Common myeloid progenitor, CD34-positive (primary cell): ENCODE data around the gene PLIN5.

Source experiments
- CTCF ChIA-PET: fragments of 350-600 bp; sonication (Branson Sonifier 250); formaldehyde crosslinking; loops from one replicate; lab custom pipeline; 2021; ENCODE audit warnings: antibody characterized with exemption; lab: Charles Lee
- POLR2A ChIA-PET: fragments of 350-600 bp; sonication (Branson Sonifier 250); formaldehyde crosslinking; loops from one replicate; lab custom pipeline; 2021; ENCODE audit warnings: antibody characterized with exemption; lab: Charles Lee
- DNase-seq, 3 donors: peaks; one replicate each; pipeline versions ENCODE4 v3.0.0 to v3.0.0-alpha.2; 2013
- H3K27ac ChIP-seq, 2 experiments: 1 replicate in 1 of 2; 2 replicates in 1 of 2; pipeline ENCODE4 v1.7.0; 2013; ENCODE audit warnings: inconsistent platforms in 2 of 2, low read length in 2 of 2, mild to moderate bottlenecking in 2 of 2, low read depth in 1 of 2, moderate library complexity in 1 of 2; ENCODE audit not compliant: severe bottlenecking in 2 of 2, insufficient read depth in 1 of 2, poor library complexity in 1 of 2
- H3K27me3 ChIP-seq, 5 experiments: replicated peaks in 2 of 5; 1 replicate in 3 of 5; 2 replicates in 2 of 5; pipeline versions ENCODE4 v1.6.1 to v1.7.0; 2013; ENCODE audit warnings: low read length in 4 of 5, mild to moderate bottlenecking in 2 of 5, moderate library complexity in 2 of 5, inconsistent platforms in 1 of 5; ENCODE audit not compliant: insufficient read depth in 5 of 5, control insufficient read depth in 4 of 5
- H3K36me3 ChIP-seq, 4 experiments: 1 replicate in 2 of 4; 2 replicates in 2 of 4; pipeline versions ENCODE4 v1.6.1 to v1.7.0; 2013; ENCODE audit warnings: low read length in 3 of 4, control low read depth in 1 of 4, mild to moderate bottlenecking in 1 of 4; ENCODE audit not compliant: control insufficient read depth in 4 of 4, insufficient read depth in 4 of 4
- H3K4me1 ChIP-seq, 4 experiments: 1 replicate in 3 of 4; 2 replicates in 1 of 4; pipeline versions ENCODE4 v1.6.1 to v1.7.1; 2013; ENCODE audit warnings: low read length in 3 of 4, mild to moderate bottlenecking in 3 of 4, control low read depth in 1 of 4, inconsistent platforms in 1 of 4, moderate library complexity in 1 of 4; ENCODE audit not compliant: control insufficient read depth in 4 of 4, insufficient read depth in 4 of 4; ENCODE audit errors: control extremely low read depth in 1 of 4
- H3K4me3 ChIP-seq, 7 experiments: 1 replicate in 4 of 7; 2 replicates in 3 of 7; pipeline versions ENCODE4 v1.5.1 to v1.7.0; 2013; ENCODE audit warnings: mild to moderate bottlenecking in 7 of 7, low read length in 6 of 7, moderate library complexity in 6 of 7, inconsistent platforms in 2 of 7, low read depth in 2 of 7, control low read depth in 1 of 7; ENCODE audit not compliant: insufficient read depth in 4 of 7, control insufficient read depth in 1 of 7; ENCODE audit errors: extremely low read depth in 1 of 7
- H3K9me3 ChIP-seq, 5 experiments: 1 replicate in 4 of 5; 2 replicates in 1 of 5; pipeline versions ENCODE4 v1.6.1 to v1.7.1; 2013; ENCODE audit warnings: low read length in 4 of 5, mild to moderate bottlenecking in 2 of 5, inconsistent platforms in 1 of 5, low read depth in 1 of 5, moderate library complexity in 1 of 5; ENCODE audit not compliant: control insufficient read depth in 4 of 5, insufficient read depth in 2 of 5; ENCODE audit errors: control extremely low read depth in 1 of 5
- WGBS: methylation state at CpG from one replicate; pipeline ENCODE4 v1.1.5; 2013; ENCODE audit not compliant: insufficient coverage; 5-methylcytosine and 5-hydroxymethylcytosine counted together

PLIN5 gene

GRCh38 chr19:4521888-4522242 lies 13.2 kb downstream of the PLIN5 start:
- no peaks in the 10 kb centered on the region for H3K4me1 ChIP-seq
- no peaks in the 10 kb centered on the region for H3K27me3 ChIP-seq
- no peak overlapping the region for H3K4me3 ChIP-seq
- H3K27ac ChIP-seq = no peak overlapping the region
- H3K36me3 ChIP-seq = no peaks in the 10 kb centered on the region
- ChIA-PET CTCF (interaction anchor here (0.5 to 1.8 kb wide), 3 partner anchors 12 to 1053 kb away, joined by 4 to 7 read pairs (median 4); no protein-coding TSS in a partner anchor), POLR2A (no interaction called here)
- no peaks in the 10 kb centered on the region for H3K9me3 ChIP-seq
- WGBS = 93% methylated on average over 5 of the region's 5 CpGs
- no peak for DNase-seq

- CTCF ChIA-PET = interaction anchor here (0.5 to 1.8 kb wide), 3 partner anchors 12 to 1052 kb away, joined by 4 to 7 read pairs (median 4); no protein-coding TSS in a partner anchor
- no peaks in the 10 kb centered on the region for H3K27me3 ChIP-seq
- no peak overlapping the region for H3K27ac ChIP-seq
- no peaks in the 10 kb centered on the region for H3K36me3 ChIP-seq
- POLR2A ChIA-PET = no interaction called here
- H3K4me1 ChIP-seq = no peaks in the 10 kb centered on the region
- no peak overlapping the region for H3K4me3 ChIP-seq
- DNase-seq = no peak
- no peaks in the 10 kb centered on the region for H3K9me3 ChIP-seq
- WGBS = 92% methylated on average over 10 of the region's 11 CpGs
These were observed 13.7 kb downstream of the PLIN5 start for GRCh38 chr19:4521170-4521887.

- no peak overlapping the region for H3K4me3 ChIP-seq
- no peaks in the 10 kb centered on the region for H3K36me3 ChIP-seq
- POLR2A ChIA-PET = no interaction called here
- H3K9me3 ChIP-seq = no peaks in the 10 kb centered on the region
- CTCF ChIA-PET = no interaction called here
- H3K4me1 ChIP-seq = no peaks in the 10 kb centered on the region
- DNase-seq = no peak
- no peak overlapping the region for H3K27ac ChIP-seq
- no peaks in the 10 kb centered on the region for H3K27me3 ChIP-seq
- 70% methylated on average over 7 of the region's 9 CpGs for WGBS
These were observed 15.3 kb downstream of the PLIN5 start for GRCh38 chr19:4519521-4520277.

GRCh38 chr19:4519172-4519496 lies 15.9 kb downstream of the PLIN5 start:
- Histone ChIP-seq H3K27ac (no peak overlapping the region), H3K4me1 (no peaks in the 10 kb centered on the region), H3K4me3 (no peak overlapping the region), H3K36me3 (no peaks in the 10 kb centered on the region), H3K9me3 (no peaks in the 10 kb centered on the region), H3K27me3 (no peaks in the 10 kb centered on the region)
- WGBS = 87% methylated on average over 3 of the region's 6 CpGs
- POLR2A ChIA-PET = no interaction called here
- no peak for DNase-seq
- CTCF ChIA-PET = no interaction called here

GRCh38 chr19:4518345-4519171 lies 16.5 kb downstream of the PLIN5 start, which contains the start of gene PLIN4:
TSS of gene PLIN4 (minus strand) at chr19:4518486. CDS start at chr19:4518272, 214 bp downstream.
- no peaks in the 10 kb centered on the region for H3K36me3 ChIP-seq
- H3K9me3 ChIP-seq = no peaks in the 10 kb centered on the region
- no peaks in the 10 kb centered on the region for H3K27me3 ChIP-seq
- H3K27ac ChIP-seq = no peak within 1 kb of the TSS
- ChIA-PET POLR2A (no interaction called here), CTCF (no interaction called here)
- no peak within 1 kb of the TSS for H3K4me3 ChIP-seq
- no peaks in the 10 kb centered on the region for H3K4me1 ChIP-seq
- 83% methylated on average over 24 of the region's 34 CpGs for WGBS
- DNase-seq = no peak

GRCh38 chr19:4517451-4518057 lies 17.5 kb downstream of the PLIN5 start:
- Histone ChIP-seq H3K4me3 (no peak overlapping the region), H3K27me3 (no peaks in the 10 kb centered on the region), H3K36me3 (no peaks in the 10 kb centered on the region), H3K4me1 (no peaks in the 10 kb centered on the region), H3K9me3 (no peaks in the 10 kb centered on the region), H3K27ac (no peak overlapping the region)
- CTCF ChIA-PET = interaction anchor here (1.5 kb wide), 1 partner anchor 8 kb away, joined by 6 read pairs; no protein-coding TSS in a partner anchor
- POLR2A ChIA-PET = interaction anchor here (0.5 kb wide), 1 partner anchor 174 kb away, joined by 3 read pairs; no protein-coding TSS in a partner anchor
- 93% methylated on average over 24 of the region's 24 CpGs for WGBS
- no peak for DNase-seq
